Mononuclear cell (primary cell): ENCODE data around the gene GABBR2. TPM values are rescaled to one million over a fixed set of nuclear protein-coding genes. Genes with fewer than 3 reads are reported as not detected.
"Not testable (repeated sequence)": the region's sequence is repeated elsewhere in the genome, so short reads cannot be mapped to it uniquely, and the experiment has no call there.

Source experiments
- H3K27me3 ChIP-seq: 2 replicates; pipeline ENCODE4 v1.6.0; 2011; ENCODE audit warnings: low read length, control low read depth; ENCODE audit not compliant: insufficient read depth
- H3K4me1 ChIP-seq: 2 replicates; pipeline ENCODE4 v1.5.1; 2011; ENCODE audit warnings: mild to moderate bottlenecking, low read length, control low read depth; ENCODE audit not compliant: insufficient read depth
- H3K4me3 ChIP-seq: 2 replicates; pipeline ENCODE4 v1.5.1; 2011; ENCODE audit warnings: mild to moderate bottlenecking, low read length, moderate library complexity
- H3K9me3 ChIP-seq: 2 replicates; pipeline ENCODE4 v1.5.1; 2011; ENCODE audit warnings: low read depth, mild to moderate bottlenecking, control low read depth, low read length
- total RNA-seq: library from RNA; depleted of rRNA; stranded (reverse); fragments of >200 nt; gene quantifications from one replicate; pipeline ENCODE4 v1.2.3, GENCODE V29; 2012

GABBR2 gene
- total RNA-seq, 1 donor = under 0.01 TPM

DNA sequence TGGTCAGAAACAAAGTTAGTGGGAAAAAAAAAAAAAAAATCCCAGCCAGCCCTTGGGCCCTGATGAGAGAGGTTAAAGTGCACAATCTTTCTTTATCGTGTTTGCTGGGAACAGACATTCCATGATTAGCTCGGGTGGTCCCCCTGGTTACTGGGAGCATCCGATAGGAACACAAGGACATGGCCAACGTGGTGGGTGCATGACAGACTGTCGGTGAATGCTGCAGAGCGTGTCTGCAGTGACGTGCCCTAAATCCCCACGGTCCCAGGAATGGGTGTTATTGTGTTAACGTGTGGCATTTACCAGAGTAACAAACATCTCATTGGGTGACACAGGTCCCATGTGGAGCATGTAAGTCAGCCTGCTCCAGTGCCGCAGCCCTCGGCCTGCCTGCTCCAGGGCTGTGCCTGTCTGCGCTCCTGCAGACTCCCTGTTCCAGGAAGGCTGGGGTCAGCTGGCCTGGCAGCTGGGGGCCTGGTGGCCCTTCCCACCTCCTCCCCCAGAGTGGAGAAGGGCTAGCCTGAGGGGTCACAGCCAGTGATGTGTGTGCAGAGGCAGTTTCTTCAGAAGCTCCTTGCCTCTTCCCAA, 419.0 kb downstream of the GABBR2 start:
- Histone ChIP-seq H3K27me3 (no peaks in the 10 kb centered on the region), H3K9me3 (no peaks in the 10 kb centered on the region), H3K4me1 (no peaks in the 10 kb centered on the region), H3K4me3 (no peak overlapping the region)

DNA sequence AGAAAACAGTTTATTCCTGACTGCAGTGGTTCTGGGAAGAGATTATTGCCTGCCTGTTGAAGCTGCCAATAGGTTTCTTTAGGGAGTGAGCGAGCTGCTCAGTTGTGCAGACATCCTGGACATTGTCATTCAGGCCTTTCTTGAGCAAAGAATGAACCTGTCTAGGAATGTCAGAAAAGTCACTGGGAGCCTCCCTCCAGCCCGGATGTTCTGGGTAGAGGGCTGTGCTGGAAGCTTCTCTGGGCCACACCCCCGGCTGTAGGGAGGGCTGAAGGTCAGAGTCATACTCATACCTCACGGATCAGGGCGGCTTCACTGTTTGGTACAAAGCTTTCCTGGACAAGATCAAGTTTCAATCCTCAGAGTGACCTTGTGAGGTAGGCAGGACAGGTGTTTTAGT, 419.9 kb downstream of the GABBR2 start:
- H3K9me3 ChIP-seq = no peaks in the 10 kb centered on the region
- no peaks in the 10 kb centered on the region for H3K27me3 ChIP-seq
- no peak overlapping the region for H3K4me3 ChIP-seq
- H3K4me1 ChIP-seq = no peaks in the 10 kb centered on the region

DNA sequence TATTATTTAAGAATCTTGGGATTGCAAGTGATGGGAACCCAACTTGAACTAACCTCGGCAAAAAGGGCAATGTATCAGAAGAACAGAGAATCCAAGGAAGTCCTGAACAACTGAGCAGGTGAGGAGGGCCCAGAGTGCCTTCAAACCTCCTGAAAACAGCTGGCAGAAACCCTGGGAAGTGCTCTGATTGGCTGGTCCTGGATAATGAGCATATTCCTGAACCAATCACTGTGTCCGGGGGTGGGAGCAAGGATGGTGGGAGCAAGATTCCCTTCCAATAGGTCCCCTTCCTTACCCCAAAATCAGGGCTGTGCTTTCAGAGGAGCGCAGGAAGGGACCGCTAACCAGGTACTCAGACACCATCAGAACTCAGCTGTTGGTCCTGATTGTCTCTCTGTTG, 421.4 kb downstream of the GABBR2 start:
- Histone ChIP-seq H3K9me3 (no peaks in the 10 kb centered on the region), H3K4me3 (no peak overlapping the region), H3K27me3 (no peaks in the 10 kb centered on the region), H3K4me1 (no peaks in the 10 kb centered on the region)

DNA sequence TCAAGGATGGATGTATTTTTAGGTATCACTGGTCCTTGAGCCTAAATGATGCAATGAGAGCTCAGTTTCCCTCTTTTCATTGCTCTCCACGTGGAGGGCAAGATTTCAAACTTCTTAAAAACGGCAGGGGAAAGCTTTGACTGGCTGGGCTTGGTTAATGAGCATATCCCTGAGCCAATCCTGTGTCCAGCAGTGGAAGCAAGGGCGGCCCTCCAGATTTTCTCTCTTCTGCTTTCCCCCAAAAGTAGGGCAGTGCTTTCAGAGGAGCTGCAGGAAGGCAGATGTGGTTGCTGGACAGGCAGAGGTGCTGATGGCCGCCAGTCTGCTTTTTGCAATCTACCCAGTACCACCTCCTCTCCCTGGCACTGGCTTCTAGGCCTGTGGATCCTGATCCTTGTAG, 423.3 kb downstream of the GABBR2 start:
- no peaks in the 10 kb centered on the region for H3K4me1 ChIP-seq
- no peaks in the 10 kb centered on the region for H3K9me3 ChIP-seq
- no peak overlapping the region for H3K4me3 ChIP-seq
- no peaks in the 10 kb centered on the region for H3K27me3 ChIP-seq

DNA sequence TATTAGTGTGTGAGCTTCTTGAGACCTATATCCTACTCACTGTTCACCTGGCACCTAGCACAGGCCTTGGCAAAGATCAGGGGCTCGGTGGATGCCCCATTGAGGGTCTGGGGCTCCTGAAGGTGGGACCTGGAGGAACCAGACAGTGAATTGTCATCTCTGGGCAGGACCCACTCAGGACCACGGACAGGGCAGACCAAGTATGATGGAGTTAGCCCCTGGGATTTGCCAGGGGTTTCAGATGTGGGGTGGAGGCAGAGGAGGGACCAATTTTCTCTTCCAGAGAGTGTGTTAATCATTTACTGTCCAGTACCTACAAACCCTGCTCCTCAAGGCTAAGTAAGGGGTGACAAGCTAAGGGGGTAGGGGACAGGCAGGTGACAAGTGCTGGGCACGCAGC, 424.0 kb downstream of the GABBR2 start:
- no peaks in the 10 kb centered on the region for H3K27me3 ChIP-seq
- H3K9me3 ChIP-seq = no peaks in the 10 kb centered on the region
- H3K4me1 ChIP-seq = no peaks in the 10 kb centered on the region
- no peak overlapping the region for H3K4me3 ChIP-seq

DNA sequence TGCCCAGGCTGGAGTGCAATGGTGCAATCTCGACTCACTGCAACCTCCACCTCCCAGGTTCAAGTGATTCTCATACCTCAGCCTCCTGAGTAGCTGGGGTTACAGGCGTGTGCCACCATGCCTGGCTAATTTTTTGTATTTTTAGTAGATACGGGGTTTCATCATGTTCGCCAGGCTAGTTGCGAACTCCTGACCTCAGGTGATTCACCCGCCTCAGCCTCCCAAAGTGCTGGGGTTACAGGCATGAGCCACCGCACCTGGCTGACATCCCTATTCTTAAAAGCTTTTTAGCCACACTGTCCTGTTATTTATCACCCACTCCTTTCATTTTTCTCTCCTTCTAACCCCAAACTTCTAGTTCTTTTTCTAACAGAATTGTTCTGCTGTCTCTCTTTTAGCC, 425.6 kb downstream of the GABBR2 start:
- not testable (repeated sequence) for H3K27me3 ChIP-seq, H3K4me1 ChIP-seq, H3K4me3 ChIP-seq, H3K9me3 ChIP-seq

DNA sequence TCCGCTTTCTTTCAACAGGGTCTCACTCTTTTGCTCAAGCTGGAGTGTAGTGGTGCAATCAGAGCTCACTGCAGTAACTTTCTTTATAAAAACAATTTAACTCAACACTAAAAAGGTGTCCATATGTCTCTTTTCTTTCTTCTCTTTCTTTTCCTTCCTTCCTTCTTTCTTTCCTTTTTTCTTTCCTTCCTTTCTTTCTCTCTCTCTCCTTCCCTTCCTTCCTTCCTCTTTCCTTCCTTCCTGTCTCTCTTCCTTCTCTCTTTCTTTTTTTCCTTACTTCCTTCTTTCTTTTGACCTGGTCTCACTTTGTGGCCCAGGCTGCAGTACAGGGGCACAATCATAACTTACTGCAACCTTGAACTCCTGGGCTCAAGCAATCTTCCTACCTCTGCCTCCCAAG, 427.5 kb downstream of the GABBR2 start:
- H3K27me3 ChIP-seq = no peaks in the 10 kb centered on the region
- no peaks in the 10 kb centered on the region for H3K4me1 ChIP-seq
- no peak overlapping the region for H3K4me3 ChIP-seq
- no peaks in the 10 kb centered on the region for H3K9me3 ChIP-seq

DNA sequence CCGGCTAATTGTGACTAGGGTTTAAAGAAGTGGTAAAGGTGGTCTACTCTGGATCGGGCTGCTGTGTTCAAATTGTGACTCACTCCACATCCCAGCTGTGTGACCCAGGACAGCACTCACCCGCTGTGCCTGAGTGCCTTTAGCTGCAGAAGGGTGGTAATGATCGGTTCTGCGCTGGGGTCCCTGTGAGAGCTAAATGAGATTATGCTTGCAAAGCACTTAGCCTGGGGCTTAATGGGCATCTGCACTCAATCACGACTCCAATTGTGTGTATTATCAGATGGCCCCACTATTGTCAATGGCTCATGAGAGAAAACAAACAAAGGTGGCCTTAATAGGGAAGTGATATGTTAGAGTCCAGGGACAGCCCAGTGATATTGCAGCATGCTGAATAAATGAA, 428.2 kb downstream of the GABBR2 start:
- Histone ChIP-seq H3K27me3 (no peaks in the 10 kb centered on the region), H3K4me3 (no peak overlapping the region), H3K9me3 (no peaks in the 10 kb centered on the region), H3K4me1 (no peaks in the 10 kb centered on the region)

DNA sequence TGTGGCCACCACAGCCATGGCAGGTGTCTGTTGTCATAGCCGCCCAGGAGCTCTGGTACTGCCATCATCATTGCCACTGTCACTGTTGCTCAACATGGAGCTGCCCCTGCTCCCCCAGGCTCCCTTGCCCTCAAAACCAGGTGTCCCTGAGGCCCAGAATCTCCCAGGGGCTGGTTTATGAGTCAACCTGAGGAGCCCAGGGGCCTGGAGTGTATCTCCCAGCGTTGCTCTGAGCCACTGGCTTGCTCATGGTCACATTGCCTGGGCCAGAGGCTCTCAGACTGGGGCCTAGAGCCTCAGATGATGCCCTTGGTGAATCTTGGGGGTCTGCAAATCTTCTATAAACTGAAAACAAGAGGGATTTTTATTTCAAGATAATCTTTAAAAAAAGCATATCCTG, 428.6 kb downstream of the GABBR2 start:
- H3K4me3 ChIP-seq = no peak overlapping the region
- no peaks in the 10 kb centered on the region for H3K9me3 ChIP-seq
- H3K4me1 ChIP-seq = no peaks in the 10 kb centered on the region
- H3K27me3 ChIP-seq = no peaks in the 10 kb centered on the region

DNA sequence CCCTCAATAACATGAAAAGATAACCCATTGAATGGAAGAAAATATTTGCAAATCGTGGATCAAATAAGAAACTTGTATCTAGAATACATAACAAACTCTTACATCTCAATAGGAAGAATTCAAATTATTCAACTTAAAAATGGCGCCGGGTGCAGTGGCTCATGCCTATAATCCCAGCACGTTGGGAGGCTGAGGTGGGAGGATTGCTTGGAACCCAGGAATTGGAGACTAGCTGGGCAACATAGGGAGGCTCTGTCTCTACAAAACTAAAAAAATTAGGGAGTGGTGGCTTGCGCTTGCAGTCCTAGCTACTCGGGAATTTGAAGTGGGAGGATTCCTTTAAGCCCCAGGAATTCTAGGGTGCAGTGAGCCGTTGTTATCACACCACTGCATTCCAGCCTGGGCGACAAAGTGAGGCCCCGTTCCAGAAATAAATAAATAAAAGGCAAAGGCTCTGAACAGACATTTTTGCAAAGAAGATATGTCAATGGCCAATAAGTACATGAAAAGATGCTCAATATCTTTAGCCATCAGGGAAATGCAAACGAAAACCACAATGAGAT, 431.7 kb downstream of the GABBR2 start:
- H3K9me3 ChIP-seq = no peaks in the 10 kb centered on the region
- H3K4me1 ChIP-seq = no peaks in the 10 kb centered on the region
- no peaks in the 10 kb centered on the region for H3K27me3 ChIP-seq
- no peak overlapping the region for H3K4me3 ChIP-seq

DNA sequence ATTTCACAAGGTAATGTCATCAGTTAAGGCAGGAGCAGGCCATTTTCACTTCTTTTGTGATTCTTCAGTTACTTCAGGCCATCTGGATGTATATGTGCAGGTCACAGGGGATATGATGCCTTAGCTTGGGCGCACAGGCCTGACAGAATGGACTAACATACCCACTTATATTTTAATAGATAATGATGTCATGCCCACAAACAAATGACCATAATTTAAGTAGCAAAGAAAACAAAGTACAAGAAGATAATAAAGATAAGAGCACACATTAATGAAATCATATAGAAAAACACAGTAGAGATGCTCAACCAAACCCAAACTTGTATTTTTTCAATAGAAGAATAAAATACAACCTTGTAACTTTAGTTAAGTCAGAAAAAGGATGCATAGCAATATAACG, 433.6 kb downstream of the GABBR2 start:
- Histone ChIP-seq H3K27me3 (no peaks in the 10 kb centered on the region), H3K4me1 (no peaks in the 10 kb centered on the region), H3K4me3 (no peak overlapping the region)

DNA sequence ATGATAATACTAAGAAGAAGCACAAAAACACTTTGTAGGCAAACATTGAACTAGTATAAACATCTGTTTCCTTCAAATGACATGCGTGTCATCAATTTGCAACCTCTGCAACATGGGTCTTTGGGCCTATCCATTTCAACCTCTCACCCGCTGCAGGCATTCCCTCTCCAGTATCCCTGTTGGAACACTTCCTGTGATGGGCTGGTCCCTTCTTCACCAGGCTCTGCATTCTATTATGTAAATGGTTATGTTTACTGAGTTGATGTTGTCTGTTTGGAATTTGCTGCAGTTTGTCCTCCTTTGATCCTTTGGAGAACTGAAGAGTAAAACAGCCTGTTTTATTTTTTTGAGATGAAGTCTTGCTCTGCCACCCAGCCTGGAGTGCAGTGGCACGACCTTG, 436.7 kb downstream of the GABBR2 start:
- H3K4me3 ChIP-seq = no peak overlapping the region
- H3K9me3 ChIP-seq = no peaks in the 10 kb centered on the region
- no peaks in the 10 kb centered on the region for H3K27me3 ChIP-seq
- no peaks in the 10 kb centered on the region for H3K4me1 ChIP-seq

More for the DNA sequence above, 433.6 kb downstream of the GABBR2 start:
- H3K9me3 ChIP-seq = no peaks in the 10 kb centered on the region

DNA sequence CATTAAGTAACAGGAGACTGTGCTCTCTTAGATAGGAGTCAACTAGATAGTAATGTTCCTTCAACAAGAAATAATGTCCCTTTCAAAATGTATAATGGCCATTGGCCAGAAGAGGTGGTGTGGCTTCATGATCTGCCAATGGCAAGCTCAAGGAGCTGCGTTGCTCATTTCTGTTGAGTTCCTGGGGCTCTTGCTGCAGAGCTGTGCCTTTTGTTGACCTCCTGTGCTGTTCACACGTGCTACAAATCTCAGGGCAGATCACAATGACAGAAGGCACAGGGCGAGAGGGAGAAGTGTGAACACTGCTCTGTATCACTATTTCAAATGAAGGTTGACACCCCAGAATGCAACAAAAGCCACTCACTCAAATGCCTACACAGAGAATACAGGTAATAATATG, 437.3 kb downstream of the GABBR2 start:
- Histone ChIP-seq H3K27me3 (no peaks in the 10 kb centered on the region), H3K4me3 (no peak overlapping the region), H3K4me1 (no peaks in the 10 kb centered on the region), H3K9me3 (no peaks in the 10 kb centered on the region)

DNA sequence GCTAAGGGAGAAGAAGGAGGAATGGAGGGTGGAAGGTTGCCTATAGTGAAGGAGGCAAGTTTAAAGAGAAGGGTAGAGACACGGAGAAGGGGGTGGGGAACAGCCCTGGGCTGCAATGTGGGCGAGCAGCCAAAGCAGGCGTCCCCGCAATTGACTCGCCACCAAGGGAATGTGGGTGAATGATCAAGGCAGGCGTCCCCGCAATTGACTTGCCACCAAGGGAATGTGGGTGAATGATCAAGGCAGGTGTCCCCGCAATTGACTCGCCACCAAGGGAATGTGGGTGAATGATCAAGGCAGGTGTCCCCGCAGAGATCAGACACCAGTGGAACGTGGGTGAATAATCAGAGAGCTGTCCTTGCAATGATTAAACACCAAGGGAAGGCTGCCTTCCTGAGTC, 438.5 kb downstream of the GABBR2 start:
- H3K9me3 ChIP-seq, H3K27me3 ChIP-seq, H3K4me3 ChIP-seq, H3K4me1 ChIP-seq: not testable (repeated sequence)

DNA sequence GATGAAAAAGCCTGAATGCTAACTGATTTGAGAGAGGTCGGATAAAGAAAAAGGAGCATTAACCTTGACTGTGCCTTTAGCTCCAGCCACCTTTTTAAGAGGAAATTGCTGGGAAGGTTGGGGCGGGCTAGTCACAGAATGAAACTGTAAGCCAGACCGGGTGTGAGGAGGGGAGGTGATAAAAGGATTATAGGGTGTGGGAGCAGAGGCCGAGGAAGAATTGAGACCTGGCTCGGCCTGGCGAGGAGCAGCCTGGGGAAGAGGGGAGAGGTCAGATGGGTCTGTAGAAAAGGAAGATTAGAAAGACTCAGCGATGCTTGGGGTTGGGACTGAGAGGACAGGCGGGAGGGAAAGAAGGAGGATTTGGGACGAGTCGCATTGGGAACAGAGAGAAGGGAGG, 439.1 kb downstream of the GABBR2 start:
- H3K27me3 ChIP-seq, H3K4me3 ChIP-seq, H3K9me3 ChIP-seq, H3K4me1 ChIP-seq: not testable (repeated sequence)

DNA sequence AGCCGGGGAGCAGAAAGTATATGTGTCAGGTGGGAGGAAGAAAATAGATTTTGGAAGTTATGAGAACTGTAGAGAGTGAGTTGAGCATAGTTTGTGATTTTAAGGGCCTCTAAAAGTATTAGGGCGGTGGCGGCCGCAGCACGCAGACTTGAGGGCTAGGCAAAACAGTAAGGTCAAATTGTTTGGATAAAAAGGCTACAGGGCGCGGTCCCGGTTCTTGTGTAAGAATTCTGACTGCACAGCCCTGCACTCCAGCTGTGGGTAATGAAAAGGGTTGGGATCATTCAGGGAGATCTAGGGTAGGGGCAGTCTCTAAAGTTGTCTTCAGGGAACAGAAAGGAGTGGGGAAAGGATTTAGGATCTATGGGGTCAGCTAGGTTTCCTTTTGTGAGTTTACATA, 441.2 kb downstream of the GABBR2 start:
- not testable (repeated sequence) for H3K27me3 ChIP-seq, H3K4me3 ChIP-seq, H3K9me3 ChIP-seq, H3K4me1 ChIP-seq
